CD14-positive monocyte (primary cell): ENCODE data around the gene NRG3. TPM values are rescaled to one million over a fixed set of nuclear protein-coding genes. Genes with fewer than 3 reads are reported as not detected.

ENCODE experiments used
- DNase-seq, 3 donors: peaks; one replicate each; pipeline ENCODE4 v3.0.0-alpha.2; 2011 to 2022
- H2AFZ ChIP-seq: 2 replicates; pipeline ENCODE4 v1.6.0; 2012; ENCODE audit warnings: mild to moderate bottlenecking, low read depth, low read length, inconsistent platforms; ENCODE audit not compliant: insufficient read depth, poor library complexity, severe bottlenecking
- H3K27ac ChIP-seq, 2 donors: 1 replicate in 1 of 2; 2 replicates in 1 of 2; pipeline ENCODE4 v1.5.1; 2012 to 2013; ENCODE audit warnings: low read length in 2 of 2, control low read depth in 1 of 2, inconsistent platforms in 1 of 2, low read depth in 1 of 2, mild to moderate bottlenecking in 1 of 2
- H3K27me3 ChIP-seq, 2 donors: one replicate each; pipeline versions ENCODE4 v1.6.0 to v1.6.1; 2011 to 2013; ENCODE audit warnings: low read length in 2 of 2; ENCODE audit not compliant: control insufficient read depth in 2 of 2, insufficient read depth in 2 of 2
- H3K36me3 ChIP-seq, 2 donors: replicated peaks in 1 of 2; 1 replicate in 1 of 2; 2 replicates in 1 of 2; pipeline versions ENCODE4 v1.5.1 to v1.6.1; 2012 to 2013; ENCODE audit warnings: low read length in 2 of 2, control low read depth in 1 of 2, inconsistent platforms in 1 of 2, mild to moderate bottlenecking in 1 of 2; ENCODE audit not compliant: insufficient read depth in 2 of 2, control insufficient read depth in 1 of 2
- H3K4me1 ChIP-seq, 2 donors: 1 replicate in 1 of 2; 2 replicates in 1 of 2; pipeline versions ENCODE4 v1.5.1 to v1.6.1; 2012 to 2013; ENCODE audit warnings: low read length in 2 of 2, control low read depth in 1 of 2, inconsistent platforms in 1 of 2, mild to moderate bottlenecking in 1 of 2, moderate library complexity in 1 of 2; ENCODE audit not compliant: insufficient read depth in 2 of 2, control insufficient read depth in 1 of 2
- H3K4me2 ChIP-seq: replicated peaks from 2 replicates; pipeline ENCODE3; 2012; ENCODE audit warnings: low read length, moderate library complexity, mild to moderate bottlenecking; ENCODE audit not compliant: poor library complexity, severe bottlenecking; ENCODE audit errors: extremely low read depth
- H3K4me3 ChIP-seq, 3 experiments: fragments of 200-600 bp in 1 of 3; sonication (generic) in 1 of 3; replicated peaks in 1 of 3; 1 replicate in 2 of 3; 2 replicates in 1 of 3; pipeline ENCODE4 v1.5.1; 2011 to 2013; ENCODE audit warnings: low read length in 3 of 3, mild to moderate bottlenecking in 3 of 3, control low read depth in 2 of 3, low read depth in 2 of 3, inconsistent platforms in 1 of 3, moderate library complexity in 1 of 3
- H3K79me2 ChIP-seq: 2 replicates; pipeline ENCODE4 v1.6.0; 2012; ENCODE audit warnings: mild to moderate bottlenecking, control low read depth, inconsistent platforms, low read length, moderate library complexity; ENCODE audit not compliant: insufficient read depth
- H3K9ac ChIP-seq: 2 replicates; pipeline ENCODE4 v1.6.0; 2017; ENCODE audit warnings: low read length, mild to moderate bottlenecking; ENCODE audit not compliant: insufficient read depth, poor library complexity, severe bottlenecking
- H3K9me3 ChIP-seq, 2 donors: replicated peaks in 1 of 2; 1 replicate in 1 of 2; 2 replicates in 1 of 2; pipeline versions ENCODE4 v1.5.1 to v1.6.1; 2012 to 2013; ENCODE audit warnings: low read length in 2 of 2, control low read depth in 1 of 2; ENCODE audit not compliant: control insufficient read depth in 1 of 2, insufficient read depth in 1 of 2
- H4K20me1 ChIP-seq: 2 replicates; pipeline ENCODE4 v1.6.0; 2012; ENCODE audit warnings: mild to moderate bottlenecking, low read length, control low read depth, moderate library complexity; ENCODE audit not compliant: insufficient read depth
- H3K27ac Mint-ChIP-seq, 7 donors: one replicate each; pipeline ENCODE4 v1.8.0; 2020; ENCODE audit warnings: mild to moderate bottlenecking in 7 of 7, mixed read lengths in 7 of 7, moderate library complexity in 6 of 7, inconsistent platforms in 2 of 7
- H3K27me3 Mint-ChIP-seq, 3 donors: one replicate each; pipeline ENCODE4 v1.8.0; 2021 to 2022; ENCODE audit warnings: low read depth in 3 of 3, mild to moderate bottlenecking in 3 of 3, mixed read lengths in 3 of 3, moderate library complexity in 3 of 3, inconsistent platforms in 1 of 3
- H3K36me3 Mint-ChIP-seq, 2 donors: one replicate each; pipeline ENCODE4 v1.8.0; 2020; ENCODE audit warnings: mixed read lengths in 2 of 2, inconsistent platforms in 1 of 2, mild to moderate bottlenecking in 1 of 2
- H3K4me1 Mint-ChIP-seq: one replicate; pipeline ENCODE4 v1.8.0; 2020; ENCODE audit warnings: mild to moderate bottlenecking, mixed read lengths
- H3K4me3 Mint-ChIP-seq, 2 donors: one replicate each; pipeline ENCODE4 v1.8.0; 2020; ENCODE audit warnings: mild to moderate bottlenecking in 2 of 2, mixed read lengths in 2 of 2, moderate library complexity in 1 of 2
- H3K9me3 Mint-ChIP-seq, 7 donors: one replicate each; pipeline ENCODE4 v1.8.0; 2020 to 2022; ENCODE audit warnings: mixed read lengths in 7 of 7, mild to moderate bottlenecking in 6 of 7, moderate library complexity in 6 of 7, inconsistent platforms in 2 of 7
- CTCF ChIP-seq: fragments of 200-600 bp; IDR thresholded peaks from one replicate; pipeline ENCODE4 v1.8.0; 2022; ENCODE audit warnings: antibody characterized with exemption, mild to moderate bottlenecking
- WGBS: methylation state at CpG from one replicate; pipeline ENCODE4 v1.1.5; 2013; ENCODE audit warnings: missing lambda C conversion rate; ENCODE audit not compliant: insufficient coverage; 5-methylcytosine and 5-hydroxymethylcytosine counted together
- intact Hi-C, 2 donors: fragments of 100-400 bp; cut with micrococcal nuclease; formaldehyde crosslinking; loops; one replicate each; pipeline versions ENCODE4 v1.15.0 to v1.15.1; 2023
- polyA plus RNA-seq, 3 donors: library from polyadenylated mRNA; depleted of rRNA in 1 of 3; unstranded in 2 of 3; stranded (reverse) in 1 of 3; fragments of 300-500 nt in 2 of 3; fragments of >200 nt in 1 of 3; fragmentation: Illumina TruSeq in 2 of 3; gene quantifications; 1 replicate in 2 of 3; 2 replicates in 1 of 3; pipeline ENCODE4 v1.2.3, GENCODE V29; 2012 to 2021

The NRG3 gene
- polyA plus RNA-seq, 3 donors, result not detected

DNA sequence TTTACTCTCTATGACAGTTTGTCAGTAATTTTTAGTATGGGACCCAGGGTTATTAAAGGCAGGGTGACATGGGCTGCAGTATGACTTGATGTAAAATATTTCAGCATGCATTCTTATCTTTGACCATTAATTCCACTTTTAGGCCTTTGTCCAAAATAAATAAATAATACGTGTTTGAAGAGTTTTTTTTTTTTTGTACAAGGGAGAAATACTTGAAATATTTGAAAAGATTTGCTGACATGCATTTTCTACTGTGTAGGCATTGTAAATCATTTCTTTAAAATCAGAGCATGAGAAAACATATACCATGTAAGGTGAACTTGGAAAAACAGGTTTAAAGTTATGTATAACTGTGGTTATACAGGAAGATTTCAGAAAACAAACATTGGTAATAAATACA is 23.5 kb downstream of the NRG3 start:
- Mint-ChIP-seq H3K27me3 (peaks cover 0 to 5% (median 2%) of the 10 kb centered on the region in 3 donors), H3K9me3 (peaks cover 0 to 5% (median 0%) of the 10 kb centered on the region in 7 donors), H3K36me3 (no peaks in the 10 kb centered on the region), H3K4me3 (no peak overlapping the region), H3K27ac (no peak overlapping the region), H3K4me1 (no peaks in the 10 kb centered on the region)
- Histone ChIP-seq H3K79me2 (no peaks in the 10 kb centered on the region), H3K4me1 (no peaks in the 10 kb centered on the region), H4K20me1 (no peaks in the 10 kb centered on the region), H3K9me3 (peaks cover 0 to 3% of the 10 kb centered on the region in 2 donors), H3K9ac (no peak overlapping the region), H3K27ac (no peak overlapping the region), H3K36me3 (no peaks in the 10 kb centered on the region), H2AFZ (no peak overlapping the region), H3K4me3 (no peak overlapping the region), H3K27me3 (no peaks in the 10 kb centered on the region), H3K4me2 (no peak overlapping the region)
- no peak for DNase-seq
- TF ChIP-seq CTCF, result no peak
- no CpG with 5 or more reads among the region's 1 CpG for WGBS
- intact Hi-C loops, result no loop called here

- no peak overlapping the region for H3K27ac Mint-ChIP-seq
- H3K4me3 ChIP-seq, result no peak overlapping the region
- WGBS, result 100% methylated on average over 1 of the region's 2 CpGs
Measured at GRCh38 chr10:81900989-81901388, 26.0 kb downstream of the NRG3 start.

More at GRCh38 chr10:81900989-81901388, 26.0 kb downstream of the NRG3 start:
- TF ChIP-seq CTCF, result no peak
- no peaks in the 10 kb centered on the region for H3K4me1 ChIP-seq
- no peaks in the 10 kb centered on the region for H4K20me1 ChIP-seq
- H3K27me3 ChIP-seq, result no peaks in the 10 kb centered on the region
- Mint-ChIP-seq H3K9me3 (peaks cover 0 to 3% (median 0%) of the 10 kb centered on the region in 7 donors), H3K4me1 (no peaks in the 10 kb centered on the region), H3K36me3 (no peaks in the 10 kb centered on the region), H3K27me3 (peaks cover 0 to 5% (median 2%) of the 10 kb centered on the region in 3 donors), H3K4me3 (no peak overlapping the region)
- DNase-seq, result no peak
- H3K27ac ChIP-seq, result no peak overlapping the region
- H3K36me3 ChIP-seq, result no peaks in the 10 kb centered on the region
- no peaks in the 10 kb centered on the region for H3K79me2 ChIP-seq
- no peak overlapping the region for H3K9ac ChIP-seq
- no peaks in the 10 kb centered on the region for H3K9me3 ChIP-seq
- intact Hi-C loops, result no loop called here
- H2AFZ ChIP-seq, result no peak overlapping the region
- H3K4me2 ChIP-seq, result no peak overlapping the region
